Adrenal gland (tissue), 5 donors: ENCODE measurements around the gene HEPHL1.

Source experiments
- CTCF ChIP-seq, 6 experiments: fragments of 450-650 bp in 4 of 6; fragments of 200-600 bp in 2 of 6; sonication (generic) in 1 of 6; IDR thresholded peaks; 1 replicate in 5 of 6; 2 replicates in 1 of 6; pipeline versions ENCODE4 v1.5.1 to v1.8.0; 2016 to 2021; ENCODE audit warnings: antibody characterized with exemption in 6 of 6, mild to moderate bottlenecking in 2 of 6, moderate library complexity in 1 of 6
- POLR2A ChIP-seq, 2 donors: fragments of 450-650 bp; IDR thresholded peaks; one replicate each; pipeline ENCODE4 v1.6.1; 2017; ENCODE audit warnings: antibody characterized with exemption in 2 of 2, mild to moderate bottlenecking in 2 of 2, moderate library complexity in 1 of 2
- donor health status: DM: no; HTN: no; CAD: no.

GRCh38 chr11:94066901-94067429, 45.8 kb downstream of the HEPHL1 start:
- TF ChIP-seq CTCF (IDR thresholded peaks at IDR 0.05) (no peak), POLR2A (IDR thresholded peaks at IDR 0.05) (no peak)
